Effector CD4-positive, alpha-beta T cell (primary cell): Measurements from ENCODE around the gene MYO5C.
"Not testable (repeated sequence)": the region's sequence is repeated elsewhere in the genome, so short reads cannot be mapped to it uniquely, and the experiment has no call there.

Experiments used
- DNase-seq: peaks from one replicate; pipeline ENCODE4 v3.0.0-alpha.2; 2020

Gene MYO5C

DNA sequence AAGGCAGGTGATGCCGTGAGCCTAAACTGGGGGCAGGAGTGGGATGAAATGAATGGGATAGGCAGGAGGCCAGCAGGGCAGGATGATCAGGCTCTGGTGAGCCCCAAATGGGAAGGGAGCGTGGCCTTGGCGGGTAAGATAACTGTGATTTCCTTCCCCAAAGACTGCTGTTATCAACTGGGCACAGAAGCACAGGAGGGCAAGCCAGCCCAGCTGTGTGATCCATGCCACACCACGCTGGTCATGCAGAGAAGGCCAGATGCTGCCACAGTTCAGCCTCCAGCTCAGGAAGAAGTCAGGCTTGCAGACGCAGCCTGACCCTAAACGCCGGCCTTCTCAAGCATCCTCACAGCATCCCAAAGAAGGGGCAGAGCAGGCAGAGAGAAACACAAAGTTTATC lies 52.3 kb downstream of the MYO5C start:
- no peak for DNase-seq

DNA sequence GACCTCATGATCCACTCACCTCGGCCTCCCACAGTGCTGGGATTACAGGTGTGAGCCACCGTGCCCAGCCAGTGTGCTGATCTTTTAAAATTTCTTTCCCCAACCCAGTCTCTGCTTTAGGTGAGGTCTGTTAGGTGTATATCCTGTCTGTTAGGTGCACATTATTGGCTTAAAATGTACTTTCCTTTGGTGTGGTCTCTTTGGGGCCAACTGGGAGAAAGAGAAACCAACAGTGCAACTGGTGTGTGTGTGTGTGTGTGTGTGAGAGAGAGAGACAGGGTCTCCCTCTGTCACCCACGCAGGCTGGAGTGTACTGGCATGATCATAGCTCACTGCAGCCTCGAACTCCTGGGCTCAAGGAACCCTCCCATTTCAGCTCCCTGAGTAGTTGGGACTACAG lies 54.1 kb downstream of the MYO5C start:
- no peak for DNase-seq

DNA sequence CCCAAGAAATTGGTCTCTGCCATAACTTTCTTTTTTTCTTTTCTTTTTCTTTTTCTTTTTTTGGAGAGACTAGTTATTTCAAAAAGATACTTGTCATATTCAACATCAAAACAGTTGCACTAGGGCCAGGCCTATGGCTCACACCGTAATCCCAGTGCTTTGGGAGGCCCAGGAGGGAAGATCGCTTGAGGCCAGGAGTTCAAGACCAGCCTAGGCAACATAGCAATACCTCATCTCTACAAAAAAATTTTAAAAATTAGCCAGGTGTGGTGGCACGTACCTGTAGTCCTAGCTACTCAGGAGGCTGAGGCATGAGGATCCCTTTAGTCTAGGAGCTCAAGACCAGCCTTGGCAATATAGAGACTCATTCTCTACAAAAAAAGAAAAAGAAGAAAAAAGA lies 55.4 kb downstream of the MYO5C start:
- DNase-seq, result no peak

DNA sequence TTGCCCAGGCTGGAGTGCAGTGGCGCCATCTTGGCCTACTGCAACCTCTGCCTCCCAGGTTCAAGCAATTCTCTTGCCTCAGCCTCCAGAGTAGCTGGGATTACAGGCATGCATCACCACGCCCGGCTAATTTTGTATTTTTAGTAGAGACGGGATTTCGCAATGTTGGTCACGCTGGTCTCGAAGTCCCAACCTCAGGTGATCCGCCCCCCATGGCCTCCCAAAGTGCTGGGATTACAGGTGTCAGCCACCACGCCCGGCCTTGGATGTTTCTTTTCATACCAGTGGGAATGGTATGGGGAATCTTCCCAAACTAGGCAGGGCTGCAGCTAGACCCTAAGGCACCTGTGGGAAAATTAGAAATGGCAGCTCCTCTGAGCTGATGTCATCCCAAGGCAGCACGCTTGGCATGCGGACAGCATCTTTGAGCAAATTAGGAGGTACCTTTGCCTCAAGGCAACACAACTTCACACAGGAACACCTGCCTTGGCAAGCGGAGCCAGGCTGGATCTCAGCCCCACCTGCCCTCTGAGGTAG lies 56.5 kb downstream of the MYO5C start:
- DNase-seq, result not testable (repeated sequence)

DNA sequence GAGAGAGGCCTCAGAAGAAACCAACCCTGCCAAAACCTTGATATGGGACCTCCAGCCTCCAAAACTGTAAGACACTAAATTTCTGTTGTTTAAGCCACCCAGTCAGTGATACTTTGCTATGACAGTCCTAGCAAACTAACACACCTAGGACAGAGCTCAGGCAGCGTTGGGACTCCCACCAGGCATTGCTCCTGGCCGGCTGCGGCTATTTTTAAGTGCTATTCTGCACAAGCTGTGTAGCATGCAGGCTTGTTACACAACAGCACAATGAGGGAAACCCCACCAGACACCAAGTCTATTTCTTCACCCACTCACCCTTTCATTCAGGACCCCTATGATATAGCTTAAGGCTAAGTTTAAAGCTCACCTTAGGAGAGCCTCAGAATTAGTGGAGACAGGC lies 57.5 kb downstream of the MYO5C start:
- no peak for DNase-seq

DNA sequence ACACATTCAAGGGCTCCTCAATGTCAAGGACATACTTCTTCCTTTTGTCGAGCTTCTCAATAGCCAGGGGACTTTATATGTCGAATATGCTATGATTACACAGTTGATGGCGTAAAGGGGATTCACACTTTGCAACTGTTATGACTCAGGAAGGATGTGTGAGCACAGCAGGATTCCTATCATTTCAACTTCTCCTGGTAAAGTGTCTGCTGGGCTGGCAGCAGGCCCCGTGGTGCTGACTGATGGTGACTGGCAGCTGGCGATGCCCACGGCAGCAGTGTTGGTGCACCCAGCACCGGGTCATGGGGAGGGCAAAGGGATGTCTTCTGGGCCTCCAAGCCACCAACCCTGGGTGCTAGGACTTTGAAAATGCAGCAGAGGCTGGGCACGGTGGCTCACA lies 59.6 kb downstream of the MYO5C start:
- DNase-seq, result no peak

DNA sequence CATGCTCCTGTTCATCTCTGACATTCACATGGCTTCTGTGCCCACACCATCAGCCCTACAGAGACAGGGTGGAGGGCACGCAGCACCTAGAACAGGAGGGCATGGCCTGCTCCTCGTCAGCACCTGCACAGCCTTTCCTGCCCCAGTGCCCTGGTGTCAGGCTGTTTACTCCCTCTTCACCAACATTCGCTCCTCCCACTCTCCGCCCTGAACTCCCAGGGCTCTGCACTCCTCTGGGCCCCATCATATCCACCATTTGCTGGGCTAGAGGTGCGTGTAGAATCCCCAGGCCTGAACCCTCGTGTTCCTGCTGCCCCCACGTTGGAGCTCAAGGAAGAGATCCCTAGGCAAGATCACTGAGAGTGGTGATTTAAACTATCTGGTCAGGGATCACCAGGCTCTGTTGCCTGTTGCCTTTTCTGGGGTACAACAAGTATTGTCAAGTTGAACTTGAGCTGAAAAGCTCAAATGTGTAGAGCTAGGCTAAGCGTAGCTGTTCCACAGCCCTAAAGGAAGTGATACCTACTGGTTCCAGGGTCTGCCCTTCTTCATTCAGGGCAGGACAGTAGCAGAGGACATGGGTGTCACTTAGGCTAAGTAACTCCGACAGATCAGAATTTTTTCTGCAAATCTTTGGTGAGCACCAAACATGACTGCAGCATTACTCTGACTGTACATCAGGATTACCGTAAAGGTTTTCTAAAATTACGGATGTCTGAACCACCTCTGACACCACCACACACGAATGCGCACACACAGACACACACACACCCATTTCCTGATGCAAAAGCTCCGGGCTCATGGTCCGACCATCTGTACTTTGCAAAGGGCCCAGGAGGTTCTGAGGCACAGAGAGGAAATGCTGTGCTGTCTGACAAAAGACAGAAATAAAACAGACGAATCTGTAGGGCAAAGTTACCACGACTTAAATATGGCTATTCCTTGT lies 60.7 kb downstream of the MYO5C start:
- no peak for DNase-seq

DNA sequence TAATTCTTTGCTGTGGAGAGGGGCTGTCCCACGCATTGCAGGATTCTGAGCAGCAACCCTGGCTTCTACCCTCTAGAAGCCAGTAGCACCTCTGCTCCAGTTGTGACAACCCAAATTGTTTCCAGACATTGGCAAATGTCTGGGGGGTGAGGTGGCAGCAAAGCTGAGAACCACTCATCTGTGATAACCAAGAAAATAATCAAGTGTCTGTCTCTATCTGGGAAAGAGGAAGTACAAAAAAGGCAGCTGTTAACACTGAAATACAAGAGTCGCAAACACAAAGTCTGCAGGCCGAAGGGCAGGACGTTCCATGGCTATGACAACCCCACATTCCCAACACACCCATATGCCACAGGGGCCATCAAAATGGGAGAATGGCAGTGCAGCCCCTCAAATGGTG lies 62.2 kb downstream of the MYO5C start:
- DNase-seq, result no peak

DNA sequence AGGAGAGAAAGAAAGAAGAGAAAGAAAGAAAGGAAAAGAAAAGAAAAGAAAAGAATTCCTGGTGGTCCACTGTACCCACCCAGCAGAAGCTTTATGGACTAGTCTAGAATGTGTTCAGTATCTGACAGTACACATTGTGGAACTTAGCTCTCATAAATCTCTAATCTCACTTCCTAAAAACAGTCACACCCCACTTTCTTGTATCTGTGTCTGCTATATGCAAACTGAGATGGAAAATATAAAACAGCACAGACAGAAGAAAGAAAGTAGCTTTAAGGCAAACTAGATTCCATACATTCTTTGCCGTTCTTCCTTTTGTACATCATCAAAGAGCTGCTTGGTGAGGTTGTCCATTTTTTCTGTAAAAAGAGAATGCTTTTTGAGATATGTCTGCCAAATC lies 63.3 kb downstream of the MYO5C start:
- DNase-seq, result no peak

DNA sequence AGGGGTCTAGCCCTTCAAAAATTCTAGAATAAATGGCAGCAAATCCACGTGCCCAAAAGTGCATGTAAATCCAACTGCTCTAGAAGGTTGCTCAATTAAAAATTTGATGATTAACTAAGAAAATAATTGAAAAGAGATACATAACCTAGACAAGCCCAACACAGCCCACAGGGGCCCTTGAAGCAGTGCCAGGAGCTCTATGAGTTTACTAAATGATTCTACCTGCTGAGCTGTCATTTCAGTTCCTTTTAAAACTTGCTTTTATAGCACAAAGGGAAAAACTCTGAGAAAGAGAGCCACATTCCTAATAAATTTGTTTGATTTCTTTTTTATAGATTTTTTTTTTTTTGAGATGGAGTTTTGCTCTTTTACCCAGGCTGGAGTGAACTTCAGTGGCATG lies 65.5 kb downstream of the MYO5C start:
- no peak for DNase-seq

DNA sequence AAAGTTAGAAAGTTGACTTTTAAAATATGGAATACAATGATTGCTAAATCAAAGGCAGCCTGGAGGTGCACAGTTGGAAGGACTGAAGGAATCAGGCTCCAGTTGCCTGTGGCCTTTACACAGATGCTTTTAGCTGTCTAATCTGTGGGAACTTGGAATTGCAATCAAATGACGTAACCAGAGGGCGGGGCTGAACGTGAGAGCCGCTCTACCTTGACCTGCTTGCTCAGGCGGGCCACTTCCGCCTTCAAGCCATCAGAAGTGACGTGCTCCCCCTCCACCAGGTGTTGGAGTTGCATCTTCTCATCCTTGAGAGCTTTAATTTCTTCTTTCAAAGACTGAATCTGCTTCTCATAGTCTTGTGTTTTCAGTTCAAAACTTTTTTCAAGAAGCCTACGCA lies 66.7 kb downstream of the MYO5C start:
- DNase-seq, result no peak

DNA sequence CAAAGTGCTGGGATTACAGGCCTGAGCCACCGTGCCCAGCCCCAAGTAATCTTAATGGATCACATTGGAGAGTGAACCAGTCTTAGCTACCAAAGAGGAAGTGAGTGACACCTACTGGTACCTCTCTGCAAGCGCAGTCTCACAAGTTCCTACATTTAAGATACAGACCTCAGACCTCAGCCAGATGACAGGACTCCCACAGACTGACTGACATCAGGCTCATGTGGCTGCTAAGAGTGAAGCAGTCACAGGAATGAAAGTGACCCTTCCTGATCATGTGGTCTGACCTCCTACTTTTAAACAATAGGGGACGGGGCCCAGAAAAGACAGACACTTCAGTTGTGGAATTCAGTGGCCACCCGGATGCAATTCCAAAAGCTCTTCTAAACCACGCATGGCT lies 68.1 kb downstream of the MYO5C start:
- DNase-seq, result peak; percentile 47

DNA sequence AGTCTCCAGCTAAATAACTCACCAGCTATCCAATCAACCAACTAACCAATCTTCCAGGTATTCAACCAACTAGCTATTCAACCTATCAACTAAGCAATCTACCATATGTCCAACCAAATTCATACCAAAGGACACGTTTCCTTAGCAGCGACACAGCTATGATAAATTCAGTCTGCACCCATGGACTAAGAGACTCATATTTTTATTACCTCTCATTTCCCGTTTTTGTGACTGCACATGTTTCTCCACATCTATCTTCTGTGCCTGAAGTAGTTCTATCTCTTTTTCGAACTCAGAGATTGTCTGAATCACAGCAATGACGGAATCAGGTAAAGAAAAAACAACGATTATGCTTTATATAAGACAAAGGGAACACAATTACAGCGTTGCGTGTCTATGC lies 70.4 kb downstream of the MYO5C start:
- no peak for DNase-seq

DNA sequence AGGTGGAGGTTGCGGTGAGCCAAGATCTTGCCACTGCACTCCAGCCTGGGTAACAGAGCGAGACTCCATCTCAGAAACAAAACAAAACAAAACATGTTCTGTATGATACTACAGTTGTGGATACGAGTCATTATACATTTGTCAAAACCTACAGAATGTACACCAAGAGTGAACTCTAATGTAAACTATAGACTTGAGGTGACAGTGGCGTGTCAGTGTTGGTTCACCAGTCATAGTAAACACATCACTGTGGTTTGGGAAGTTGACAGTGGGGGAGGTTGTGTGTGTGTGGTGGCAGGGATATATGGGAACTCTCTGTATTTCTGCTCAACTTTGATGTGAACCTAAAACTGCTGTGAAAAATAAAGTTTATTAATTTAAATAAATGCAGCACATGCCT lies 71.4 kb downstream of the MYO5C start:
- DNase-seq, result no peak

DNA sequence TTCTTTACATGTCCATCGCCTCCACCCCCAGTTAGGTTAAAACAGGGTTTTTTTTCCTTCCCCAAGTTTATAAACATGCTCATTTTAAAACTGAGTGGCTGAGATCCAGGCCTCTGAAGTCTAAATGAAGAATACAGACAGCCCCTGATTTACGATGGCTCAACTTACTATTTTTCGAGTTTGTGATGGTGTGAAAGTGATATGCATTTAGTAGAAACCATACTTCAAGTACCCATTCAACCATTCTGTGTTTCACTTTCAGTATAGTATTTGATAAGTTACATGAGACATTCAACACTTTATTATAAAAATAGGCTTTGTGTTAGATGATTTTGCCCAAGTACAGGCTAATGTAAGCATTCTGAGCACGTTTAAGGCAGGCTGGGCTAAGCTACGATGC lies 73.9 kb downstream of the MYO5C start:
- DNase-seq, result no peak

DNA sequence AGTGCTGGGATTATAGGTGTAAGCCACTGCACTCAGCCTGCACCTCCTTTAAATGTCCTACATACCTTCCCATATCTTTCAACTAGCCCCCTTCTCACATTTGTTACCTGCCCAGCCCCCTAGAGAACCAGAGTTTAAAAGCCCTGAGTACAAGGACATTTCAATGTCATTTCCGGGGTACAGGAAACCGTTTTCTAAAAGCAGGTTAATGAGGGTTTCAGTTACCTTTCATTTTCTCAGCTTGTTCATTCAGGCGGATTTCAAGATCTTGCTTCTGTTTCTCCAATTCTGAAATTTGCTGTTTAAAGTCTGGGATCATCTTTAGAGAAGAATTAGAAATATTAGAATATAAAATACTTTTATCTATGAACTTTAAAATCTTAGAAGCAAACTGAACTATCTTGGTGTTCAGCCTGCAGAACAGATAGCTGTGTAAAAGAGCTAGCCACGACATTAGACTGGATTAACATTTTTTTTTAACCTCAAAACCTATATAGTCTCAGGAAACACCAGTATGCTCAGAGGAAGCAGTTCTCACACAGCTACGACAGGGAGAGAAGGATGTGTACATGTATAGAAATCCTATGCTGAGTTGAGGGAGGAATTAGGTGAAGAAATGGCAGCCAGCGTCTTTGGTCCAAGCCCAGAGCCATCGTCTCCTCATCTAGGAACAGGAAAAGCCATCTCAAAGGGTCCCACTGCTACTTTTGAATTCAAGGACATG lies 74.5 kb downstream of the MYO5C start:
- no peak for DNase-seq

DNA sequence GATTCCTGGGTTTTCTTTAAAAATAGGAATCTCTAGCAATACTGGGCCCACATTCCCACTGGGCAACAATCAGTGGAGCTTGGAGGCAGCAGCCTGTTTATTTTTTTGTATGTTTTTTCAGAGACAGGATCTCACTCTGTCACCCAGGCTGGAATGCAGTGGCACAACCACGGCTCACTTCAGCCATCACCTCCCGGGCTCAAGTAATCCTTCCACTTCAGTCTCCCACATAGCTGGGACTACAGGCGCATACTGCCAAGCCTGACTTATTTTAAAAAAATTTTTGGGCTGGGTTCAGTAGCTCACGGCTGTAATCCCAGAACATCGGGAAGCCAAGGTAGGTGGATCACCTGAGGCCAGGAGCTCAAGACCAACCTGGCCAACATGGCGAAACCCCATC lies 75.4 kb downstream of the MYO5C start:
- no peak for DNase-seq

DNA sequence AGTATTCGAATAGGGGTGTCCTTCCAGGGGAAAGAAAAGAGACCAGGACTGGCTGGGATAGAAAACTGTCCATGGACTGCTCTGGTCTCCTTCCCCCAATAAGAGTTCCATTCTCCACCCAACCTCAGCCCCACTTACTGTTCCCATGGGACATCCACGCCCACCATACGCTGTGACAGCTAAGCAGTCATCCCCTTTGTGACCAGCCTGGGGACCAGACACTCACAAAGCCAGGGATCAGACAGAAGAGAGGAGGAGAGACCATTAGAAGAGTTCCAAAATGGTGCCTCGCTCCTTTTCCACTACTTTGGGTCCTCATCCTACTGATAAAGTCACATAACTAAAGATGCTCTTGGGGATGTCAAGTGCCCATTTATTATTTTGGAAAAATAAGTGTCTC lies 76.8 kb downstream of the MYO5C start:
- DNase-seq, result no peak

DNA sequence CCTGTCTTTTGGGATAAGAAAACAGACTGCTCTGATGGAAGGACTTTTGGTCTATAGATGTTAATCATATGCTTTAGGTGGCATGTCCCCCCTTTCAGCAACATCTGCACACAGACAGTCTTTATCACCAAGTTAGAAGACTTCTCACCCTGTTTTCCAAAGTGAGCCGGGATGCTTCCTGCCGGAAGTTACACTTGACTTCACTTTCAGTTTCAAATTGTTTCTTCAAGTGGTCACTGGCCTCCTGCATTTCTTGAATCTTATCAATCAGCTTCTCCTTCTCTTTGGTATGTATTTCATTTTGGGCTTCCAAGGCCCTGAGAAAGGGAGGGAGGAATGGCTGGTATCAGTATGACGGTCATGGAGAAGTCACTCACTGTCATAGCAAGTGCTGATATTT lies 77.2 kb downstream of the MYO5C start:
- DNase-seq, result no peak

DNA sequence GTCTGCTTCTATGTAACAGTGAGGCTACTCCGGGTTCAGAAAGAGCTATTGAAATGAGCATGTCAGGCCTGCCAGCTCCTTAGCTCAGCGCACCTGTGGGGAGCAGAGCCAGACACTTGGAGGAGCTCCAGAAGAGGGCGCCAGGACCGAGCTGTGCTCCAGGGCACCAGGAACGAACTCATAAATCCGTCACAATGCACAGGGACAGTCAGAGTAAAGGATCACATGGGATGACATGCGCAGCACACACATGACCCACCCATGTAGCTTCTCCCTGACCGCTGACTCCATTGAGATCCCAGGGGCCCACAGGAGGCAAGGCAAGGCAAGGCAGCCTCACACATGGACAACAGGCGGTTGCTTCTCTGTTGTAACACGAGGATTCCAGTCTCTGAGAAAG lies 78.4 kb downstream of the MYO5C start:
- no peak for DNase-seq

DNA sequence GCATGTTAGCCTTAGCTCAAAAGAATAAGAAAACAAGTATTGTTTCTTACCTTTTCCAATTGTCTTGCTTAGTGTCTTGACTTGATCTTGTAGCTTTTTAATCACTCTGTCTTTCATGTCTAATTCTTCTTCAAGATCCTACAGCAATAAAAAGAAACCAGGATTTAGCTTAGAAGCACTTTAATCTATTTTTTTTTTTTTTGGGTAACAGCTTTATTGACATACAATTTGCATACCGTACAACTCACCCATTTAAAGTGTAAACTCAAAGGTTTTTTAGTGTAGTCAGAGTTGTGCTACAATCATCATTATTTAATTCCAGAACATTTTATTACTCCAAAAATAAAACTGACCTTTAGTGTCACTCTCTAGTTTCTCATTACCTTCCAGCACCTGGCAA lies 81.1 kb downstream of the MYO5C start:
- no peak for DNase-seq

DNA sequence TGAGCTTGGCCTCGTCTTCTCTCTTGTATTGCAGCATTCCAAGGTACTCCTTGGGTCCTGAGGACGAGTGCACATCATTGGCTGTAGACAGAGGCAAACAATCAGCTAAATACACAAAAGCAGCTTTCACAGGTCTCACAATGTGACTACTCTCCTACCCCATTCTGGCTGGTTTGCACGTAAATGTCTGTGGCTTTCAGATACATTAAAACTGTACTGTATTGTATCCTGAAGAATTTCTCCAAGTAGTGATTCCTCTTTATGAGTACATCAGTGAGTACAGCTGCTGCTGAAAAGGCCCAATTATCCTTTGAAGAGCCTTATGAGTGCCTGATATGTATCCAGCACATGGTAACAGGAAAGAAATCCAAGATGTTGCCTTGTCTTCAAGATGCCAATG lies 82.4 kb downstream of the MYO5C start:
- DNase-seq, result no peak

DNA sequence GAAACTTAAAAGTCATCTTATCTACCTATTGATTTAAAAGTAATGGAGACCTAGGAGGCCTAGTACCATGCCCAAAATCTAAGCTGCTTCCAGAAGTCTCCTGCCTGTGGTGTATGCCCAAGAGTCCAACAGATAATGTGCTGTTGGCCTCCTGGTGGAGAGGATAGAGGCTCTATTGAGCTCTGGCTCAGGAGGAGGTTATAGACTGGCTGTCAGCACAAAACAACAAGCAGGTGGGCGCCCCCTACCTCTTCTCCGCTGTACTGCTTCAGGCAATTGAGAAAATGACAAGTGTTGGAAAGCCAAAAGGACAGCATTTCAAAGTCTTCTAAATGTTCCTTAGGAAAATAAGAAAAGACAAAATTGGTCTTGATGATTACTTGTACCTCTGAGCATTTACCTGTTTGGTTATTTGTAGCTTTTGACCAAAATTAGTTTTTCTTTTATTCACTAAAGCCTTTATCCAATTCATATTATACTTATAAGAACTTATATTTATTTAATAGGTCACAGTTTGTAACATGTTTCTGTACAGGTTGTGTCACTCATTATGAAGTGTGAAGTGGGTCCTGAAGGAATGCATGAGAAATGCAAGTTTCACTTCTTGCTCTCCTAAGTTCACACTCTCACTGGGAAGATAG lies 87.2 kb downstream of the MYO5C start:
- peak; percentile 63 for DNase-seq

DNA sequence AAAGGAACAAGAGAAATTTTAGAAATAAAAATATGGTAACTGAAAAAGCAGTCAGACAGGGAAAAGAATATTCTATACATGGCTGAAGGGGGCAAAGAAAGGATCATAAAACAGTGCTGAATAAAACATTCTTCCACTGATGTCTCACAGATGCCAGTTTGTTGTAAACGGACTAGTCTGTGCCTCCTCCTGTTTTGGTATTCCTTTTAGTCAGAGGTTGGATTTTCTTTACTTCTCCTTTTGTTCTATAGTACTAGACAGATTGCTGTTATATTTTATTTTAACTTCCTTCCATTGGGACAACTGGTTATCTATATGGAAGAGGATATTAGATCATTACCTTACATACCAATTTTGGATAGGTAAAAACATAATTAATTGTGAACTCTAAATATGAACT lies 88.4 kb downstream of the MYO5C start:
- DNase-seq, result no peak
